ENCODE data around the gene CNR1.

Gene CNR1

DNA sequence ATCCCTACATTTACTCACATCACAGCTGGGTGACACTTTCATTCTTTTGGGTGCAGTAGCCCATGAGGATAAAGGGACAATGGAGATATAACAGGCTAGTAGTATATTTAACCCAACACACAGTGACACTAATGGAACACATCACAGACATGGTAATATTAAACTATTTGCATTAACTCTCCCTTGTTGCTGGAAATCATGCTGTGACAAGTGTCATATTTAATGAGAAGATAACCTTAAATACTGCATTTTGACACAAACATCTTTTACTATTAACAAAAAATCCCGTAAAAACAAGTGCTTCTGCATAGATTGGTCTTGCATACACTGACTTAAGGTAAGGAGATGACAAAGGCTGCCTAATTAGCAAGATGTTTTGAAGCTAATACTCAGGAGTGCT is 45.5 kb downstream of the CNR1 start:
- no peak overlapping the region for H3K27ac ChIP-seq
- TF ChIP-seq, protein P1, sequence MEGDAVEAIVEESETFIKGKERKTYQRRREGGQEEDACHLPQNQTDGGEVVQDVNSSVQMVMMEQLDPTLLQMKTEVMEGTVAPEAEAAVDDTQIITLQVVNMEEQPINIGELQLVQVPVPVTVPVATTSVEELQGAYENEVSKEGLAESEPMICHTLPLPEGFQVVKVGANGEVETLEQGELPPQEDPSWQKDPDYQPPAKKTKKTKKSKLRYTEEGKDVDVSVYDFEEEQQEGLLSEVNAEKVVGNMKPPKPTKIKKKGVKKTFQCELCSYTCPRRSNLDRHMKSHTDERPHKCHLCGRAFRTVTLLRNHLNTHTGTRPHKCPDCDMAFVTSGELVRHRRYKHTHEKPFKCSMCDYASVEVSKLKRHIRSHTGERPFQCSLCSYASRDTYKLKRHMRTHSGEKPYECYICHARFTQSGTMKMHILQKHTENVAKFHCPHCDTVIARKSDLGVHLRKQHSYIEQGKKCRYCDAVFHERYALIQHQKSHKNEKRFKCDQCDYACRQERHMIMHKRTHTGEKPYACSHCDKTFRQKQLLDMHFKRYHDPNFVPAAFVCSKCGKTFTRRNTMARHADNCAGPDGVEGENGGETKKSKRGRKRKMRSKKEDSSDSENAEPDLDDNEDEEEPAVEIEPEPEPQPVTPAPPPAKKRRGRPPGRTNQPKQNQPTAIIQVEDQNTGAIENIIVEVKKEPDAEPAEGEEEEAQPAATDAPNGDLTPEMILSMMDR (conservative IDR thresholded peaks at IDR 0.05): no peak

GRCh38 chr6:88119769-88120168 is 46.4 kb downstream of the CNR1 start:
- H3K27ac ChIP-seq: no peak overlapping the region
- TF ChIP-seq, protein P1 (conservative IDR thresholded peaks at IDR 0.05): no peak

DNA sequence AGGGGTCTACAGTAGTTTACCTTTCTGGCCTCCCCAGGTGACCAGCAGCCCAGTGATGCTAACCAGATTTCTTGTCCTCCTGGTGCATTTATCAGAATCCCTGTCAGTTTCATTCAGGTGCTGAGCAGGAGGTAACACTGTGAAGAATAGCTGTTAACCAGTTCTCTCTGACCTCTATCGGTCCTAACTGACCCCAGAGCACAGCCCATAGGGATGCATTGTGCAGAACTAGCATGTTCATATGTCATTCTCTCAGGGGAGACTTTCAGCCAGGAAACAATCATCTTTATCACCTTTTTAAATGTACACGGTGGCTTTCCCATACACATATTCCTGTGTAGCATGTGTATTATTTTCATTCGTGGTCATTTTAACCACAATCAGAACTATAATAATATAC is 49.9 kb downstream of the CNR1 start:
- H3K27ac ChIP-seq: no peak overlapping the region

GRCh38 chr6:88115307-88115706 is 50.8 kb downstream of the CNR1 start:
- TF ChIP-seq, protein P1 (conservative IDR thresholded peaks at IDR 0.05): no peak
- H3K27ac ChIP-seq: no peak overlapping the region

More for the DNA sequence above, 49.9 kb downstream of the CNR1 start:
- TF ChIP-seq, protein P1 (conservative IDR thresholded peaks at IDR 0.05): no peak

DNA sequence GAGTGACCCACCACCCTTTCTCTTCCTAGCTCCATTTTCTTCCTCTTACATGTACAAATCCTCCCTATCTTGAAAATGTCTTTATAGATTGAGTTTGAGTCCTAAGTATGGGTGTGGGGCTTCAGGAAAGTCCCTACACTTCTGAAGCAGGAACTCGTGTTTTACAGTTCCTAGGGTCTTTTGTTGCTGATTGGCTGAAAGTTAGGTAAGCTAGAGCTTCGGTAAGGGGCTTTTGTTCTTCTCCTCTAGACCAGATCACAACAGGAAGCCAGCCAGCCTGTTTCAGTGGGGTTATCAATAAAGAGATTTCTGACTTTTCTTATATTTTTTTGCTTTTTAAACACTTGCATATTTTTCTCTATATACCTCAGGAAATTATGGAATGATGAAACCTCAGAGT is 51.3 kb downstream of the CNR1 start:
- TF ChIP-seq, protein P1 (conservative IDR thresholded peaks at IDR 0.05): no peak
- H3K27ac ChIP-seq: no peak overlapping the region

GRCh38 chr6:88111991-88112390 is 54.2 kb downstream of the CNR1 start:
- no peak overlapping the region for H3K27ac ChIP-seq
- TF ChIP-seq, protein P1 (conservative IDR thresholded peaks at IDR 0.05): no peak

- TF ChIP-seq, protein P1 (conservative IDR thresholded peaks at IDR 0.05): no peak
- H3K27ac ChIP-seq: no peak overlapping the region
These were observed 58.9 kb downstream of the CNR1 start for GRCh38 chr6:88107241-88107640.
